Small intestine (tissue), 7 donors: ENCODE measurements around the gene PRKN. TPM values are rescaled to one million over a fixed set of nuclear protein-coding genes. Genes with fewer than 3 reads are reported as not detected.
A peak's percentile ranks its signal among the peaks of the same experiment; 100 is the strongest.

Experiments
- DNase-seq, 2 donors: peaks; one replicate each; pipeline versions ENCODE4 v3.0.0 to v3.0.0-alpha.2; 2013
- FAIRE-seq: peaks from 2 replicates; lab custom pipeline; 2012; peaks lifted over from hg19 to GRCh38; lab: Jason Lieb, UNC
- H3K27ac ChIP-seq, 3 donors: one replicate each; pipeline ENCODE4 v1.5.1; 2013; ENCODE audit warnings: low read length in 2 of 3, mild to moderate bottlenecking in 2 of 3, control low read depth in 1 of 3, inconsistent platforms in 1 of 3, low read depth in 1 of 3, moderate library complexity in 1 of 3
- H3K27me3 ChIP-seq, 3 donors: one replicate each; pipeline ENCODE4 v1.6.1; 2013; ENCODE audit warnings: low read length in 3 of 3, inconsistent platforms in 1 of 3; ENCODE audit not compliant: control insufficient read depth in 3 of 3, insufficient read depth in 3 of 3
- H3K36me3 ChIP-seq, 3 donors: one replicate each; pipeline ENCODE4 v1.6.1; 2013; ENCODE audit warnings: low read length in 3 of 3, inconsistent platforms in 1 of 3, low read depth in 1 of 3, mild to moderate bottlenecking in 1 of 3, moderate library complexity in 1 of 3; ENCODE audit not compliant: control insufficient read depth in 3 of 3, insufficient read depth in 2 of 3
- H3K4me1 ChIP-seq, 3 donors: one replicate each; pipeline ENCODE4 v1.6.1; 2013; ENCODE audit warnings: low read length in 2 of 3, inconsistent platforms in 1 of 3, low read depth in 1 of 3, mild to moderate bottlenecking in 1 of 3, moderate library complexity in 1 of 3; ENCODE audit not compliant: control insufficient read depth in 3 of 3, insufficient read depth in 2 of 3
- H3K4me3 ChIP-seq, 3 donors: one replicate each; pipeline ENCODE4 v1.5.1; 2013; ENCODE audit warnings: low read length in 3 of 3, control low read depth in 1 of 3, inconsistent platforms in 1 of 3, low read depth in 1 of 3, mild to moderate bottlenecking in 1 of 3, moderate library complexity in 1 of 3
- H3K9me3 ChIP-seq, 2 donors: one replicate each; pipeline ENCODE4 v1.6.1; 2013; ENCODE audit warnings: low read depth in 1 of 2, low read length in 1 of 2; ENCODE audit not compliant: control insufficient read depth in 2 of 2, insufficient read depth in 1 of 2
- WGBS, 3 donors: extraction: QIAGEN DNeasy Blood & Tissue Kit; methylation state at CpG; one replicate each; pipeline ENCODE4 v1.1.7; 2013; 5-methylcytosine and 5-hydroxymethylcytosine counted together
- polyA plus RNA-seq, 4 donors: library from polyadenylated mRNA; stranded (reverse) in 3 of 4; unstranded in 1 of 4; fragments of 200-250 nt in 3 of 4; fragments of 120-200 nt in 1 of 4; gene quantifications; one replicate each; pipeline versions ENCODE4 v1.2.1 to v1.2.3, GENCODE V29; 2013
- donor health status: healthy with polysubstance abuse.
- donor health status: control.
- donor health status: control.
- donor health status: Bipolar disorder and iron deficiency.
- donor health status: healthy.

The PRKN gene
- polyA plus RNA-seq, 4 donors: 0.27 to 2.3 (median 1.0) TPM

GRCh38 chr6:162468326-162468725, 259.2 kb downstream of the PRKN start:
- 67 to 84% (median 77%) methylated on average over 2 of the region's 2 CpGs for WGBS, 3 donors
- no peak for DNase-seq

GRCh38 chr6:162467679-162468078, 259.9 kb downstream of the PRKN start:
- FAIRE-seq (no peak), DNase-seq (no peak)
- Histone ChIP-seq H3K4me3 (no peak overlapping the region), H3K4me1 (no peaks in the 10 kb centered on the region), H3K36me3 (no peaks in the 10 kb centered on the region), H3K27ac (no peak overlapping the region), H3K9me3 (no peaks in the 10 kb centered on the region), H3K27me3 (no peaks in the 10 kb centered on the region)
- WGBS, 3 donors: 89 to 90% (median 89%) methylated on average over 9 of the region's 9 CpGs

More at GRCh38 chr6:162468326-162468725, 259.2 kb downstream of the PRKN start:
- Histone ChIP-seq H3K36me3 (no peaks in the 10 kb centered on the region), H3K27ac (no peak overlapping the region), H3K4me3 (no peak overlapping the region), H3K27me3 (no peaks in the 10 kb centered on the region), H3K4me1 (no peaks in the 10 kb centered on the region), H3K9me3 (no peaks in the 10 kb centered on the region)
- FAIRE-seq: no peak

GRCh38 chr6:162463576-162463975, 264.0 kb downstream of the PRKN start:
- Histone ChIP-seq H3K27ac (no peak overlapping the region), H3K4me3 (no peak overlapping the region), H3K9me3 (no peaks in the 10 kb centered on the region), H3K4me1 (no peaks in the 10 kb centered on the region), H3K36me3 (no peaks in the 10 kb centered on the region), H3K27me3 (no peaks in the 10 kb centered on the region)
- DNase-seq: no peak
- 47 to 70% (median 59%) methylated on average over 1 of the region's 1 CpG for WGBS, 3 donors
- FAIRE-seq: no peak

- DNase-seq (no peak), FAIRE-seq (no peak)
- Histone ChIP-seq H3K27ac (no peak overlapping the region), H3K4me3 (no peak overlapping the region), H3K4me1 (no peaks in the 10 kb centered on the region), H3K9me3 (no peaks in the 10 kb centered on the region), H3K27me3 (no peaks in the 10 kb centered on the region), H3K36me3 (no peaks in the 10 kb centered on the region)
These were observed 267.6 kb downstream of the PRKN start for GRCh38 chr6:162459985-162460384.

- H3K4me3 ChIP-seq: no peak overlapping the region
- no peaks in the 10 kb centered on the region for H3K36me3 ChIP-seq
- no peaks in the 10 kb centered on the region for H3K27me3 ChIP-seq
- no peaks in the 10 kb centered on the region for H3K9me3 ChIP-seq
- DNase-seq (no peak), FAIRE-seq (no peak)
- no peaks in the 10 kb centered on the region for H3K4me1 ChIP-seq
- H3K27ac ChIP-seq: no peak overlapping the region
- WGBS, 3 donors: 73 to 87% (median 85%) methylated on average over 9 of the region's 9 CpGs
These were observed 277.2 kb downstream of the PRKN start for GRCh38 chr6:162450358-162450757.

- 92 to 96% (median 95%) methylated on average over 3 of the region's 3 CpGs for WGBS, 3 donors
These were observed 279.3 kb downstream of the PRKN start for GRCh38 chr6:162448294-162448693.

GRCh38 chr6:162443101-162443500, 284.5 kb downstream of the PRKN start:
- no peaks in the 10 kb centered on the region for H3K27me3 ChIP-seq
- H3K9me3 ChIP-seq: no peaks in the 10 kb centered on the region
- no peaks in the 10 kb centered on the region for H3K4me1 ChIP-seq
- H3K27ac ChIP-seq: no peak overlapping the region
- no peak for FAIRE-seq
- no peaks in the 10 kb centered on the region for H3K36me3 ChIP-seq
- 81 to 87% (median 84%) methylated on average over 10 of the region's 10 CpGs for WGBS, 3 donors
- no peak overlapping the region for H3K4me3 ChIP-seq
- no peak for DNase-seq

More at GRCh38 chr6:162448294-162448693, 279.3 kb downstream of the PRKN start:
- H3K36me3 ChIP-seq: no peaks in the 10 kb centered on the region
- no peak overlapping the region for H3K27ac ChIP-seq
- H3K4me3 ChIP-seq: no peak overlapping the region
- no peaks in the 10 kb centered on the region for H3K27me3 ChIP-seq
- H3K9me3 ChIP-seq: no peaks in the 10 kb centered on the region
- FAIRE-seq: no peak
- DNase-seq: no peak
- no peaks in the 10 kb centered on the region for H3K4me1 ChIP-seq

- Histone ChIP-seq H3K9me3 (no peaks in the 10 kb centered on the region), H3K36me3 (no peaks in the 10 kb centered on the region), H3K27me3 (no peaks in the 10 kb centered on the region), H3K4me3 (no peak overlapping the region), H3K27ac (no peak overlapping the region), H3K4me1 (no peaks in the 10 kb centered on the region)
- no peak for FAIRE-seq
- 68 to 77% (median 72%) methylated on average over 6 of the region's 6 CpGs for WGBS, 3 donors
- peak; percentile 11 to 13 for DNase-seq
These were observed 284.9 kb downstream of the PRKN start for GRCh38 chr6:162442687-162443086.

- Histone ChIP-seq H3K9me3 (peaks cover 0 to 4% of the 10 kb centered on the region in 2 donors), H3K4me3 (no peak overlapping the region), H3K4me1 (no peaks in the 10 kb centered on the region), H3K27me3 (no peaks in the 10 kb centered on the region), H3K36me3 (no peaks in the 10 kb centered on the region), H3K27ac (no peak overlapping the region)
- FAIRE-seq (no peak), DNase-seq (no peak)
- WGBS, 3 donors: 79 to 90% (median 84%) methylated on average over 5 of the region's 5 CpGs
These were observed 285.6 kb downstream of the PRKN start for GRCh38 chr6:162441991-162442390.
